HG03175 (cell line): ENCODE measurements around the gene DIABLO.
"Not testable (repeated sequence)": the region's sequence is repeated elsewhere in the genome, so short reads cannot be mapped to it uniquely, and the experiment has no call there.

Source experiments
- ATAC-seq: cut with Tn5 transposase; IDR thresholded peaks from one replicate; pipeline ENCODE4 v1.9.1; 2021; ENCODE audit warnings: mild to moderate bottlenecking, moderate library complexity; ENCODE audit not compliant: unreplicated experiment

DIABLO gene

DNA sequence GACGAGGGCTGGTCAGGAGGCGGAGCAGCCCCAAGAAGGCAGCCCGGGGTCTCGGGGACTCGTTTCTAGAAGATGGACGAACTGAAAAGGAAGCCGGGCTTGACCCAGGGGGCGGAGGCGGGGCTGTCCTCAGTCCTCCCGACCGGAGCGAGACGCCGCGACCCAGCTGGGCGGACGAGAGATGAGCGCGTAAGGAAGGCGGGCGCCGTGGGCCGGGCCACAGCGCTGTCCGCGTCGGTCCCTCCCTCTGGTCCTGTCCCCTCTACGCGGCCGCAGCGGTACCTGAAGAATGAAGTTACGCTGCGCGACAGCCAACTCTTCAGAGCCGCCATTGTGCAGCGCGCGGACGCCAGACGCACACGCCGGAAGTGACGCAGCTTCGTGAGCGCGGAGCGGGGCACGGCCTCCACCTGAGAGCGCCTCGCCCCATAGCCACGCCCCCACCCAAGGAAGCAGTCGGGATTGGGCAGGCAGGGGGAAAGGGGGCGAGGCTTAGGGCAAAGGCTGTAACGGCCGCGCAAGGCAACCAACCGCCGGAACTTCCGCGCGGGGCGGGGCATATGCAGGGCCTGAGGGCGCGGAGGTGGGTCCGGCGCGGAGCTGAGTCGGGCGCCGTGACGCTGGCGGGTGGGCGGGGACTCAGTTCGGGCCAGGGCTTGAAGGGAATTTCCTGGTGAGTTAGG lies at the start of gene DIABLO:
Gene DIABLO, minus strand, starts transcription at position 370 of the 683 bp plus-strand sequence. Its CDS starts 38 bp downstream, at position 332.
- ATAC-seq, result peak; percentile 90

DNA sequence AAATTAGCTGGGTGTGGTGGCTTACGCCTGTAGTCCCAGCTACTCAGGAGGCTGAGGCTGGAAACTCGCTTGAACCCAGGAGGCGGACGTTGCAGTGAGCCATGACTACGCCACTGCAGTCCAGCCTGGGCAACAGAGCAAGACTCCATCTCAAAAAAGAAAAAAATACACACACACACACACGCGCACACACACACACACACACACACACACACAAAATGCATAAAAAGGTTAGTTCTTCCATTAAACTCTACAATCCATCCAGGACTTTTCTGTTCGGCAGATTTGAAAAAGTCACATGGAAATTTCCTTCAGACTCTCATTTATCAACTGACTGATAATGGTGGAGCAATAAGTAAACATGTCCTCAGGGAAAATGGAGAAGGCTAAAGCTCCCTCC lies 49.6 kb upstream of the DIABLO start:
- ATAC-seq, result no peak

DNA sequence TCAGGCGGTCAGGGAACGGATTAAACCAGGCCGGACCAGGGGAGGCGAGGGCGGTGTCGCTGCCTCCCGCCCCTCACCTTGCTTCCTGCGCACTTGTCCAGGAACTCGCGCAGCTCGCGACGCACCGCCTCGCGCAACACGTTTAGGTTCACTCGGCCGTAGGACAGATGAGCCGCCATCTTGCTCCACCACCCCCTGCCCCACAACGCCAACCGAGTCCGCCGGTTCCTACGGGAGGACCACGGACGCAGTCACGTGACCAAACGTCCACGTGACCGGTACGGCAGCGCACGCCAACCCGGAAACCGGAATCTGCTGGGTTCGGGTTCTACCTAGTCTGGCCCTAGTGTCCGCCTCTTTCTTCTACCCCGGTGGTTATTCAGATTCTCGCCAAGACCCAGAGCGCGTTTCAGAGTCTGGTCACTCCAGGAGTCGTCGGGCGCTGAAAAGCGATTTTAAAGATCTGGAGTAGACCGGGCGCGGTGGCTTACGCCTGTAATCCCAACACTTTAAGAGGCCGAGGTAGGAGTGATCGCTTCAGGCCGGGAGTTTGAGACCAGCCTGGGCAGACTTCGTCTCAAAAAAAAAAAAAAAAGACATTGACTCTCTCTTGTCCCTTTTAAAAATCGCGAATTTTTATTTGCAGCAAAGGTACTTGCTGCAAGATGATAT lies 40.5 kb upstream of the DIABLO start, which contains the start of gene VPS33A:
Gene VPS33A, minus strand, starts transcription at position 265 of the 672 bp plus-strand sequence. Its CDS starts 86 bp downstream, at position 179.
- ATAC-seq, result peak; percentile 88

DNA sequence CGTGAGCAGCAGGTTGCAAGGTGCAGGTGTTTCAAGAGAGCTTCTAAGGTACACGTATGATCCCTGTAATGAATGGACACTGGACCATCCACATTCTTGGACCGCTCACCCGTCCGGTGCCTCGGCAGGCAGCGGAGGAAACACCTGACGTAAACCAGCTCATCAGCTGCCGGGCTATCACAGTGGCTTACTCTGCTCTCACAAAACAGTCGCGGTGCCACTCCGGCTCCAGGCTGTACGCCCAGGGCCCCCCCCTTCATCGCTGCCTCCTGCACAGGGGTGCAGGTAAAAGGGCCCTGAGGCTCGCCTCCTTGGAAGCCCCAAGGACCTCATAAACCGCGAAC lies 40.0 kb upstream of the DIABLO start:
- ATAC-seq, result peak; percentile 27

DNA sequence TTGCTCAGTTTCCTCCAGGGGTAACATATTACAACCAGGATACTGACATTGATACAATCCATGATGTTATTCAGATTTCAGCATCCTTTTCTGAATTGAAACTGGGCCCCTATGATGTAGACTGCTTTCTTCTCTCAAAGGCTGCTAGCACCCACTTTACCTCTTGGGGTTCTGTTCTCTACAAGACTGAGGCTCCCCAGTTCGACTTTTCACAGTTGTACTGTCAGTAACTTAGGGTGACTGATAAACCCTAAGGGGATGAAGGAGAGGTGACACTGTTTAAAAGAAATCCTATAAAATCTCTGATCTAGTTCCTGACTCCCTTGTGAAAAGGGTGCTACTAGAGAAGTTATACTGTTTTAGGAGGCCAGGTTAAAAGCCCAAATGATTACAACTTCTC lies 39.6 kb upstream of the DIABLO start:
- no peak for ATAC-seq

DNA sequence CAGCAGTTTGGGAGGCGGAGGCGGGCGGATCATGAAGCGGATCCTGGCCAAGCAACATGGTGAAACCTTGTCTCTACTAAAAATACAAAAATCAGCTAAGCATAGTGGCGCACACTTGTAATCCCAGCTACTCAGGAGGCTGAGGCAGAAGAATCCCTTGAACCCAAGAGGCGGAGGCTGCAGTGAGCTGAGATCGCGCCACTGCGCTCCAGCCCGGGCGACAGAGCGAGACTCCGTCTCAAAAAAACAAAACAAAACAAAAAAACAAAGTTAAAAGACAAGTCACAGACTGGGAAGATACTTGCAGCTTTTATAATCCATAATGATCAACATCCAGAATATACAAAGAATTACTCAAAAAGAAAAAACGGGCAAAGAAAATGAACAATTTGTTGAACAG lies 34.9 kb upstream of the DIABLO start:
- not testable (repeated sequence) for ATAC-seq

DNA sequence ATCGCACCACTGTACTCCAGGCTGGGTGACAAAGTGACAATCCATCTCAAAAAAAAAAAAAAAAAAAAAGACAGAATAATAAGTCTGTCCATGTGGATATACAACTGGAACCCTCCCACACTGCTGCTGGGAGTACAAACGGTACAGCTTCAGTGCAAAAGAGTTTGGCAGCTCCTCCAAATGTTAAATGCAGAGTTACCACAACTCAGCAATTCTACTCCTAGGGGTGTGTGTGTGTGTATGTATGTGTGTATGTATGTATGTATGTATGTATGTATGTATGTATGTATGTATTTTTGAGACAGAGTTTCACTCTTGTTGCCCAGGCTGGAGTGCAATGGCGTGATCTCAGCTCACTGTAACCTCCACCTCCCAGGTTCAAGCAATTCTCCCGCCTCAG lies 33.1 kb upstream of the DIABLO start:
- not testable (repeated sequence) for ATAC-seq

DNA sequence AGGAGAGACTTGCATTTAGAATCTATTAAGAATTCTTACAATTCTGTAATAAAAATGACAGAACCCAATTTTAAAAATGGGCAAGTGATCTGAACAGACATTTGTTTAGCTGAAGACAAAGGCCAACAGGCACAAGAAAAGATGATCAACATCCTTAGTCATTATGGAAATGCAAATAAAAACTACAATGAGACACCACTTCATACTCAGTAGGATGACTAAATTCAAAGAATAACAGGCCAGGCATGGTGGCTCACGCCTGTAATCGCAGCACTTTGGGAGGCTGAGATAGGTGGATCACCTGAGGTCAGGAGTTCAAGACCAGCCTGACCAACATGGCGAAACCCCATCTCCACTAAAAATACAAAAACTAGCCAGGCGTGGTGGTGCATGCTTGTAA lies 32.6 kb upstream of the DIABLO start:
- not testable (repeated sequence) for ATAC-seq

DNA sequence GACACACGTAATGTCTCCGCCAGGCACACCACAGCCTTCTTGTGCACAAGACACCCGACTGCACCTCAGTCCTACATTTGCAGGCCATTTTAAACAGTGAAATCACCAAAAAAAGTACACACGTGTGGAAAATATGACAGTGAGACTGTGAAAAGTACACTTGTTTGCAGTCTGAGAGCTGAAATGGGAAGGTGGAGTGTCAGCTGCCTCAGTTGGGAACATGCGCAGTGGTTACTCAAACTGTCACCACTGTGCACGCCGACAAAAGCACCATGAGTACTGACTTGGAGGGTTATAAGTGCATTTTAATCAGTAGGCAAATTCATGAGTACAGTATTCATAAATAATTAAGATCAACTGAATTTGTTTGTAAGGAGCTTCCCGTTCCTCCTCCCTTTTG lies 24.7 kb upstream of the DIABLO start:
- no peak for ATAC-seq

DNA sequence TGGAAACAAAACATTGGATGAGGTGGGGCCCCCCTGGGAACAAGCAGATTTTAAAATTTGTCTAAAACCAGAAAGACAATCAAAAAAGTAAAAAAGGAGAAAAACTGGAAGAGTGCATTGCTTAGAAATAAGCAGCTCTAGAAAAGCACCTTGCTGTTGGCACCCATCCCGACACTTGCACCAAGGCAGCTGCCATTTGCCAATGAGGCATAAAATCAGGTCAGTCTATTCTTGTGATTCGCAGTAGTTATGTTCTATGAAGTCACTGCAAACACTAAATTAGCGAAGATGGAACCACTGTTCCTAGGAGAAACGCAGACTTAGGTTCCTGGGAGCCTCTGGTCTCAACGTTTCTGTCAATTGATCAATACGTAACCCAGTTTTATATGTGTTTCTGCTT lies 24.2 kb upstream of the DIABLO start:
- ATAC-seq, result no peak

DNA sequence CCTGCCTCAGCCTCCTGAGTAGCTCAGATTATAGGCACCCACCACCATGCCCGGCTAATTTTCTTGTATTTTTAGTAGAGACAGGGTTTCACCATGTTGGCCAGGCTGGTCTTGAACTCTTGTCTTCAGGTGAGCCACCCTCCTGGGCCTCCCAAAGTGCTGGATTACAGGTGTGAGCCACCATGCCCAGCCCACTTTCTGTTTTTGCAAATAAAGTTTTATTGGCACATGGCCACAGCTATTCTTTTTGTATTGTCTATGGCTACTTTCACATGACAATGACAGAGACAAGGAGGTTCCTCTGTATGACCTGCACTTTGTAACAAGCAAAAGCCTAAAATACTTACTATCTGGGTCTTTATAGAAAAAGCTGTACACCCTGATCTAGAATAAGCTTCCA lies 19.7 kb upstream of the DIABLO start:
- no peak for ATAC-seq

DNA sequence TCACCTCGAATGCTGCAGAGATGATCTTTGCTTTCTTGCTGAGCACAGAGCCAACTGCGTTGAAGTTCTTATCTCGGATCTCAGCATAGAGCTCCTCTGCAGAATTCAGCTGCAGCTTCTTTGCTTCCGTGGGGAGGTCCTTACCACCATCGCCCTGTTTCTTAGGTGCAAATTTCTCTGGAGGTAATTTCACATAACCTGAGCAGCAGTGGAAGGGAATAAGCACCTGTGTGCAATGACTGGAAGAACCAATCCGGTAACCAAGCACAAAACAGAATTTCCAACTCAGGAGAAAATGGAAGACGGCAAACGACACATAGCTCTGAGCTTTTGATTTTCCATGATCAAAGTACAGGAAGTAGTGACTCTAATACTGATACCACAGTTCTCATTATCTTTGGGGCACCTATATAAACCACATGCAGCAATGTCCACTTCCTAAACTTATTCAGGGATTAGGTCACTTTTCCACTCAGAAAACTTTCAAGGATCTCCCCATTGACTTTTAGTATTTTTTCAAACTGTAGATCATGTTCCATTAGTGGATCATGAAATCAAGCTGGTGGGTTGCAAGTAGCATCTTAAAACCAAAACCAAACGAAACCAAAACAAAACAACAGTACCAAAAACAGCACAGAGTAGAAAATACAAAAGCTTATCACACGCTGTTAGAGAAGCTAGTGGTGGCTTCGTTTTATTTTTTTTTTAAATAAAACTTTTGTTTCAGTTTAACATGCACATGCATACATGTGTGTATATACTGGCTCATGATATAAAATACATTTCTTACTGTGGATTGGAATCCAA lies 18.9 kb upstream of the DIABLO start:
- ATAC-seq, result no peak

DNA sequence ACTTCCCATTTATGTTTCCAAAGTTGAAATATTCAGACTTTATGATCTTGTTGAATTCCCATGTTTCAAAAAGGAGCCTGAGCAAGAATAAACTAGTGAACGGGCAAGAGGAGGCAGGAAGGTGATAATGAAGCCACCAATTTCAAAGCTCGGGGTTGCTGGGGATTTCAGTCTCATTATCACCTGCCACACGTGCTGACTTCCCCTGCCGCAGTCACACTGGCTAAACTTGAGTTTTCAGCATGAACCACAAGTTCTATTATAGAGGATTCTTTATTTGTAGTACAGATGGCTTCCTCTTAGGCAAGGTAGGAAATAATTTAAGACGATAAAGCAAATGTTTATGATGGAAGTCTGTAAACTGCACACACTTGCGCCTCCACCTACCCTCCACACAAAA lies 18.1 kb upstream of the DIABLO start:
- no peak for ATAC-seq

DNA sequence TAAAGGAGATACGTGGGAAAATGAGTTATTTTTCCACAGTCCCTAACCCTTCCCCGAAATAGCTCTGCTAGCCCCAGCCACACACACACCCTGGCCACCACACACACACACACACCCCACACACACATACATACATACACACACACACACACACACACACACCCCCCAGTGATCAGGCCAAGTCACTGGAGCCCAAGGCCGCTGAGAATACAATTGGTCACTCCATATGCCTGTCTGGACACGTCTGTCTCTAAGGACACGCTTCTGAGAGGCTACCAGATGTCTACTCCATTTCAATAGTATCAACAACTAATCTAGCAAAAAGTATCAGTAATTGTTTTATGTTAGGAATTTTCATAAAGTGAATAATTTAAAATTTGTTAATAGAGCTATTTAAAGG lies 13.0 kb upstream of the DIABLO start:
- ATAC-seq, result no peak

DNA sequence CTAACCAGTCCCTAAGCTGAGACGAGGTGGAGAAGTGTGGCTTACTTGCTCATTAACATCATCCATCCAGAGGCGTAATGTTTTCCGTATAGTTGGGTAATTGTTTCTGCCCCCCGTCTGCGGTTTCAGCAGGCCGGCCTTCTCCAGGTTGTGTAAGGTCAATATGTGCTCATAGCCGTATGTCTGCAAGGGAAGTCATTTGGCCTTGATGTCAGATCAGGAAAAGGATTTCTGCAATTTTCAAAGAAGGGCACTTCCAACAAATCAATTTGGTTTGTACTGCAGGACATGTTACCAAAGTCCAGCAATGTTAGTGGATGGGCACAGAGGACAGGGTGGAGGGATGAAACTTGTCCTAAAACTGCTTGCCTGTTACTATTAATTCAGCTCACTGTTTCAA lies 9.9 kb upstream of the DIABLO start:
- no peak for ATAC-seq

DNA sequence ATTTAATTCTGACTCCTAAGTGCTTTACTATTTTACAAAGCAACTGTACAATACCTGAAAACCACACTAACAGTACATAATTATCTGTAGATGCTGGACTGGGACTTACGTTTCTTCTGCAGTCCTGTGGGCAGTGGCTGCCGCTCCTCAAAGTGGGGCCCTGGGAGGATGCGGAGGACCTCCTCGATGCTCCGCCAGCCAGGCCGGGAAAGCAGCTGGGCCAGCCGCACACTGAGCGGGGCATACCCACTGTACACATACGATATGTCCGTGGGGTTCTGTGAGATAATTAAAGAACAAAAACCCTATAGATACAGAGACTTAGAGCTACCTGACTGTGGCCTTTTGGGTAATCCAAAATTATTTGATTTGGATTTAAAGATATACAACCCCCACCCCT lies 6.8 kb upstream of the DIABLO start:
- no peak for ATAC-seq

DNA sequence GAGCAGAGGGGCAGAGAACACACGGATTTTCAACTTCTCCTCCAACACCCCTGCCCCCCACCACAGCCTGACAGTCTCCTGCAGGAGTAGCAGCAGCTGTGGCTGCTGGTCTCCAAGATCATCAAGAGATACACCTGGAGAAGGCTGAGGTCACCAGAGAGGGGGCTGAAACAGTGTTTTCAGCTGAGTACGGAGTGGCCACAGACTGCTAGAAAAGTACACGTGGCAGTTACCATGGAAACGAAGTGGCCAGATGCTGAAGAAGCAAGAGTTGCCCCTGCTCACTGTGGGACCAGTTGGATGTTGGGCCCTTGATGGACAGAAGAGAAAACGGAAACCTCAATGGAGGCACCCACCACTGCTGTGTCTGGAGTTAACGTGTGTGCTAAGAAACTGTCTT lies 4.9 kb upstream of the DIABLO start:
- ATAC-seq, result no peak

DNA sequence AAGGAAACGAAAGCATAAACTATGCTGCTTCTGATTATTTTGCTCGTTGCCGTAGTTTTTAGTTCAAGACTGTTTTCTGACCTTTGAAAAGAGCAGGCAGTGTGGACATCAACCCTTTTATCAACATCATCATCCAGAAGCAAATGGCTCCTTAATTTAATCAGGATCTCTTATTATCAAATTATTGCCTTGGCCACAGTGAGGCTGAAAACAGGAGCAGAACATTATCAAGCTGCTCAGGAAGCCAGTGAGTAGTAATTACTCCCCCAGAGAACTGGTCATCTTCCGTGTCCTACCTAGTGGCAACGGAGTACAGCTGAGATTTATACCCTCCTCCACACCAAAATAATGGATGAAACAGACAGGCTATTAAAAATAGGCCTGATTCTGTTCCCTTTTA lies 2.2 kb upstream of the DIABLO start:
- ATAC-seq, result no peak

DNA sequence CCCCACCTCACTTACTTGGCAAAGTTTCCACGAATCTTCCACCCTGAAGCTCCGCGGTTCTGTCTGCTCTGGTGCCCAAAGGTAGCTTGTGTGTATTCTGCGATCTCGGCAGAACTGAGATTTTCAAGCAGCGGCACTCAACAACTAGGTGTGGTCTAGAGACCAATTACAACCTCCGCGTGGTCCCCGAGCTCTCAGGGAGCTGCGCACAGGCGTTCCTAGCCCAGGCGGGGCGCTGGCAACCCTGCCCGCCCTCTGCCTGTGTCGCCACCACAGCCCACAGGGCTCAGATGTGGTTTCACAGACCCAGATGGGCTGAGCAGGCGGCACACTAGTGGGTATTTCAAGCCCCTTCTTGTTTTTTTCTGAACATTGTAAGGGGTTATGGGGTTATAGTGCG lies 1.5 kb upstream of the DIABLO start:
- no peak for ATAC-seq

DNA sequence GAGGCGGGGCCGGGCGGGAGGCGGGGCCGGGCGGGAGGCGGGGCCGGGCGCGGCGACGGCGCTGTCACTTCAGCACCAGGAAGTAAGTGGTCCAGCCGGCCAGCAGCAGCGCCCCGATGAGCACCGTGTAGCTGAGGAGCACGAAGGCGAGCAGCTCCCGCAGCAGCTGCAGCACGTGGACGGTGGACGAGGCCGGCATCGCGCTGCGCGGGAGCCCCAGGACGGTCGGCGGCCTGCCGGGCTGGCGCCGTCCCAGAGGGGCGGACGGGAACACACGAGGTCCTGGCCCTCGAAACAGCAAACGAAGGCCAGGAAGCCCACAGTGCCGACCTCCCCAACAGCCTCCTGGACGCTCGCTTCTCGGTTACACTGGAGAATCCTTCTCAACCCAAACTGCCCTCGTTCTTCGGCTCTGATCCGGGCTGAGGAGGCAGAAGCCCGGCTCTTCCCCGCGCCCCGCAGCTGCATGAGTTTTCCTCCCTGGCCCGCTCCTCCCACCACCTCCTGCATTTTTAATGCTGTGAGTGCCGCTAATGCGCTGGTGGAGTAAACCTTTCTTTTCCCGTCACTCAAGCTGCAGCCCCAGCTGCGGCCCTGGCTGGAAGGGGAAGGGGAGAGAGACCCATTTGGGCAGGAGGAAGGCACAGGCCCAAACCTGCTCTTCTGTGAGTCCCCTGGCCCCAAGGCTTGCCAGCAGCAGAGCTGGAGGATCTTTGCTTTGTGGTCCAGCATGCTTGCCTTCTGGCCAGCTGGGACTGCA lies 694 bp upstream of the DIABLO start:
- no peak for ATAC-seq

DNA sequence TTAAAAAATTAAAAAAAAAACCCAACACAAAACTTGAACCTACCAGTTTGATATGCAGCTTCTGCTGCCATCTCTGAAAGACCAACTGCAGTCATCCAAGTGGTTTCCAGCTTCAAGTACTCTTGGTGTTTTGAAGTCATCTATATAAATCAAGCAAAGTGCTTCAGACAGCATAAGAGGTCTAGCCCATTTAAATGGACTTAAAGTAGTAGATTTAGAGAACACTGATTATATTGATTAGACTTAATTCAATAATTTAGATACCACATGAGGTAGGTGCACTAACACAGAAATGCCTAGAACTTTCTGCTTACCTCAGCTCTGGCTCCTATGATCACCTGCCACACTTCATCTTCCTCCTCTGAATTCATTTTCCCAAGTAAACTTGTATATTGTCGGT lies 9.4 kb downstream of the DIABLO start:
- no peak for ATAC-seq
